Loucy (cell line): ENCODE results near the gene KCNMA1.

Experiments
- EZH2phosphoT487 ChIP-seq: fragments of 200-600 bp; IDR thresholded peaks from 2 replicates; pipeline ENCODE4 v1.6.1; 2018; ENCODE audit warnings: antibody characterized with exemption, mild to moderate bottlenecking, moderate library complexity, borderline replicate concordance
- TF ChIP-seq, protein P1 (sequence below): fragments of 200-600 bp; sonication (generic); conservative IDR thresholded peaks from 2 replicates; pipeline ENCODE4 v1.5.1; 2014; ENCODE audit warnings: mild to moderate bottlenecking, antibody characterized with exemption, low read length

DNA sequence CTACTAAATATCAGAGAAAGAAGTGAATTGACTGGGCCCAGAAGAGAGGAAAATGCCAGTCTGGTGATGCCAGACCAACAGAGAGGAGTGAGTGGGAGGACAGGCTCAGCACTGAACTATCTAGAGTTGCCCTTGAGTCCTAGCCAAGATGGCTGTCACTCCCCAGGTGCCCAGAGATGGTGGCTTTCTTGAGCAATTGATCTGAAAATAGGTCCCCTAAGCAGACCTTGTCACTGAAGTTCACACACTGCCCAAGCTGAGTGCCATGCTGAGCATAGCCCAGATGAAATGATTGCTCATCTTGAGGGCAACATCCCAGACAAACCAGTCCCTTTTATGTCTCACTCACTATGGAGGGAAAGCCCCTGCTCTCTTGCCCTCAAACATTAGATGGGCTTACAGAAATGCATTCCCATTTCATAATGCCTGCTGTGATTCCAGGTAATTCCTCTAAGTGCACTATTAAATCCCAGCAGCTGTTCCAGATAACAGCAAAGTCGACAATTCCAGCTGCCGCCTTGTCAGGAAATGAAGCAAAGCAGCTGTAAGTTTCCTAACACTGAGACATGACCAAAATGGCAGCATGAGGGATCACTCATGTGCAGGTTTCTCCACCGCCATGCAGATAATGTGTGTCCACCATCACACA, 329.4 kb downstream of the KCNMA1 start:
- TF ChIP-seq, protein P1, sequence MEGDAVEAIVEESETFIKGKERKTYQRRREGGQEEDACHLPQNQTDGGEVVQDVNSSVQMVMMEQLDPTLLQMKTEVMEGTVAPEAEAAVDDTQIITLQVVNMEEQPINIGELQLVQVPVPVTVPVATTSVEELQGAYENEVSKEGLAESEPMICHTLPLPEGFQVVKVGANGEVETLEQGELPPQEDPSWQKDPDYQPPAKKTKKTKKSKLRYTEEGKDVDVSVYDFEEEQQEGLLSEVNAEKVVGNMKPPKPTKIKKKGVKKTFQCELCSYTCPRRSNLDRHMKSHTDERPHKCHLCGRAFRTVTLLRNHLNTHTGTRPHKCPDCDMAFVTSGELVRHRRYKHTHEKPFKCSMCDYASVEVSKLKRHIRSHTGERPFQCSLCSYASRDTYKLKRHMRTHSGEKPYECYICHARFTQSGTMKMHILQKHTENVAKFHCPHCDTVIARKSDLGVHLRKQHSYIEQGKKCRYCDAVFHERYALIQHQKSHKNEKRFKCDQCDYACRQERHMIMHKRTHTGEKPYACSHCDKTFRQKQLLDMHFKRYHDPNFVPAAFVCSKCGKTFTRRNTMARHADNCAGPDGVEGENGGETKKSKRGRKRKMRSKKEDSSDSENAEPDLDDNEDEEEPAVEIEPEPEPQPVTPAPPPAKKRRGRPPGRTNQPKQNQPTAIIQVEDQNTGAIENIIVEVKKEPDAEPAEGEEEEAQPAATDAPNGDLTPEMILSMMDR, result no peak
- TF ChIP-seq EZH2phosphoT487, result no peak
